Neural cell (in vitro differentiated cells): ENCODE measurements around the gene CD81. TPM values are rescaled to one million over a fixed set of nuclear protein-coding genes. Genes with fewer than 3 reads are reported as not detected.

Experiments
- H2AFZ ChIP-seq: fragments of 200-600, 300-800 bp; sonication (generic), shearing (Covaris generic); 2 replicates; pipeline ENCODE4 v1.6.0; 2014; ENCODE audit warnings: low read depth, mild to moderate bottlenecking, antibody characterized with exemption, low read length, moderate library complexity
- H3F3A ChIP-seq: fragments of 200-600 bp; shearing (Covaris generic); 2 replicates; pipeline ENCODE4 v1.6.1; 2016; ENCODE audit warnings: mild to moderate bottlenecking, moderate library complexity, mixed read lengths, antibody characterized with exemption, low read length; ENCODE audit not compliant: insufficient read depth, poor library complexity, severe bottlenecking
- H3K27ac ChIP-seq: fragments of 200-600, 300-800 bp; sonication (generic), shearing (Covaris generic); 2 replicates; pipeline ENCODE4 v1.5.1; 2014; ENCODE audit warnings: mild to moderate bottlenecking, low read length, moderate library complexity
- H3K27me3 ChIP-seq: fragments of 300-800, 200-600 bp; sonication (generic), shearing (Covaris generic); 2 replicates; pipeline ENCODE4 v1.6.0; 2014; ENCODE audit warnings: mild to moderate bottlenecking, low read depth, low read length, moderate library complexity; ENCODE audit not compliant: insufficient read depth
- H3K36me3 ChIP-seq: fragments of 300-800, 200-600 bp; sonication (generic), shearing (Covaris generic); 2 replicates; pipeline ENCODE4 v1.5.1; 2014; ENCODE audit warnings: mild to moderate bottlenecking, antibody characterized with exemption, low read length, moderate library complexity; ENCODE audit not compliant: insufficient read depth
- H3K4me2 ChIP-seq: fragments of 300-800, 200-600 bp; sonication (generic), shearing (Covaris generic); 2 replicates; pipeline ENCODE4 v1.6.0; 2014; ENCODE audit warnings: mild to moderate bottlenecking, low read length
- H3K4me3 ChIP-seq: fragments of 300-800, 200-600 bp; sonication (generic), shearing (Covaris generic); 2 replicates; pipeline ENCODE4 v1.5.1; 2014; ENCODE audit warnings: mild to moderate bottlenecking, low read length, moderate library complexity
- H3K79me2 ChIP-seq: fragments of 200-600 bp; shearing (Covaris generic); replicated peaks from 2 replicates; pipeline ENCODE4 v1.6.0; 2014; ENCODE audit warnings: mild to moderate bottlenecking, low read length, moderate library complexity; ENCODE audit not compliant: insufficient read depth
- H3K9ac ChIP-seq: fragments of 300-800, 200-600 bp; sonication (generic), shearing (Covaris generic); 2 replicates; pipeline ENCODE4 v1.6.1; 2016; ENCODE audit warnings: mild to moderate bottlenecking, low read length, mixed read lengths
- H3K9me2 ChIP-seq: fragments of 200-600 bp; shearing (Covaris generic); 2 replicates; pipeline ENCODE4 v1.6.1; 2016; ENCODE audit warnings: mild to moderate bottlenecking, low read length, mixed read lengths; ENCODE audit not compliant: insufficient read depth
- H3K9me3 ChIP-seq: fragments of 200-600, 300-800 bp; sonication (generic), shearing (Covaris generic); 2 replicates; pipeline ENCODE4 v1.6.1; 2016; ENCODE audit warnings: mild to moderate bottlenecking, mixed run types, low read length, moderate library complexity, mixed read lengths
- H4K20me1 ChIP-seq: fragments of 200-600 bp; shearing (Covaris generic); 2 replicates; pipeline ENCODE4 v1.6.1; 2016; ENCODE audit warnings: mild to moderate bottlenecking, mixed run types; ENCODE audit not compliant: insufficient read depth
- CTCF ChIP-seq: fragments of 450-650 bp; IDR thresholded peaks from 2 replicates; pipeline ENCODE4 v1.5.1; 2014; ENCODE audit warnings: antibody characterized with exemption, mild to moderate bottlenecking, moderate library complexity; ENCODE audit not compliant: poor library complexity, severe bottlenecking
- EP300 ChIP-seq: fragments of 450-650 bp; conservative IDR thresholded peaks from 2 replicates; pipeline ENCODE4 v1.6.1; 2014; ENCODE audit warnings: antibody characterized with exemption, mild to moderate bottlenecking, moderate library complexity; ENCODE audit not compliant: poor library complexity, severe bottlenecking
- EZH2 ChIP-seq: fragments of 200-600, 300-800 bp; shearing (Covaris generic), sonication (generic); IDR thresholded peaks from 2 replicates; pipeline ENCODE4 v1.6.1; 2014; ENCODE audit warnings: antibody characterized with exemption, low read length, borderline replicate concordance, mild to moderate bottlenecking; ENCODE audit not compliant: insufficient read depth, poor library complexity, severe bottlenecking
- MXI1 ChIP-seq: fragments of 450-650 bp; conservative IDR thresholded peaks from 2 replicates; pipeline ENCODE4 v1.6.1; 2014; ENCODE audit warnings: antibody characterized with exemption, mild to moderate bottlenecking; ENCODE audit not compliant: poor library complexity, severe bottlenecking
- POLR2AphosphoS5 ChIP-seq: IDR thresholded peaks from 2 replicates; pipeline ENCODE4 v1.6.1; 2012
- RAD21 ChIP-seq: fragments of 450-650 bp; conservative IDR thresholded peaks from 2 replicates; pipeline ENCODE4 v1.6.1; 2014; ENCODE audit warnings: antibody characterized with exemption, mild to moderate bottlenecking, moderate library complexity
- REST ChIP-seq: IDR thresholded peaks from 2 replicates; pipeline ENCODE4 v1.6.1; 2012; ENCODE audit warnings: borderline replicate concordance
- SMC3 ChIP-seq: fragments of 450-650 bp; conservative IDR thresholded peaks from 2 replicates; pipeline ENCODE4 v1.6.1; 2014; ENCODE audit warnings: antibody characterized with exemption, mild to moderate bottlenecking, moderate library complexity; ENCODE audit not compliant: poor library complexity
- TAF1 ChIP-seq: IDR thresholded peaks from 2 replicates; pipeline ENCODE4 v1.6.1; 2012; ENCODE audit warnings: low read depth
- polyA plus RNA-seq: library from polyadenylated mRNA; depleted of rRNA; stranded (reverse); fragments of >200 nt; gene quantifications from 2 replicates; pipeline ENCODE4 v1.2.3, GENCODE V29; 2014

Gene CD81
- polyA plus RNA-seq, 1 donor from 2014 or later, result 97.8 TPM

- Histone ChIP-seq H2AFZ (no peak overlapping the region), H3K4me2 (no peak overlapping the region), H3K9me2 (no peaks in the 10 kb centered on the region), H3K4me3 (no peak overlapping the region), H3K79me2 (no peaks in the 10 kb centered on the region), H3K27ac (no peak overlapping the region), H3K9me3 (no peaks in the 10 kb centered on the region), H3K27me3 (no peaks in the 10 kb centered on the region), H3F3A (no peaks in the 10 kb centered on the region), H4K20me1 (no peaks in the 10 kb centered on the region), H3K9ac (no peak overlapping the region), H3K36me3 (no peaks in the 10 kb centered on the region)
- TF ChIP-seq TAF1, result no peak
- no peak for TF ChIP-seq REST
- no peak for TF ChIP-seq EP300
- TF ChIP-seq SMC3, result no peak
- no peak for TF ChIP-seq EZH2
- TF ChIP-seq CTCF, result no peak
- no peak for TF ChIP-seq RAD21
- no peak for TF ChIP-seq MXI1
- no peak for TF ChIP-seq POLR2AphosphoS5
Observed at GRCh38 chr11:2422461-2423156, 45.5 kb downstream of the CD81 start.

GRCh38 chr11:2423157-2424025, 46.3 kb downstream of the CD81 start:
- no peaks in the 10 kb centered on the region for H3K9me2 ChIP-seq
- no peaks in the 10 kb centered on the region for H4K20me1 ChIP-seq
- H3F3A ChIP-seq, result no peaks in the 10 kb centered on the region
- no peaks in the 10 kb centered on the region for H3K36me3 ChIP-seq
- TF ChIP-seq POLR2AphosphoS5, result no peak
- TF ChIP-seq TAF1, result no peak
- no peak for TF ChIP-seq EP300
- no peak for TF ChIP-seq REST
- TF ChIP-seq RAD21, result no peak
- no peak for TF ChIP-seq EZH2
- TF ChIP-seq MXI1, result no peak
- TF ChIP-seq CTCF, result no peak
- TF ChIP-seq SMC3, result no peak
- no peak overlapping the region for H3K4me3 ChIP-seq
- H3K4me2 ChIP-seq, result no peak overlapping the region
- H3K9ac ChIP-seq, result no peak overlapping the region
- no peak overlapping the region for H3K27ac ChIP-seq
- no peaks in the 10 kb centered on the region for H3K27me3 ChIP-seq
- no peaks in the 10 kb centered on the region for H3K9me3 ChIP-seq
- H2AFZ ChIP-seq, result no peak overlapping the region
- no peaks in the 10 kb centered on the region for H3K79me2 ChIP-seq
